K562 (cell line): ENCODE data around the gene FGF5. TPM values are rescaled to one million over a fixed set of nuclear protein-coding genes. Genes with fewer than 3 reads are reported as not detected.

ENCODE experiments used
- ATAC-seq: fragments of 200-7000 bp; cut with Tn5 transposase; 3 replicates; pipeline ENCODE4 v1.9.1; 2020; ENCODE audit warnings: moderate library complexity
- BruUV-seq: library from RNA; stranded (reverse); fragments of 400-500 nt; replicated peaks from 2 replicates; lab custom pipeline; 2021; lab: Mats Ljungman, UMichigan
- CTCF ChIA-PET: fragments of 300-600 bp; formaldehyde crosslinking; extraction: SDS; loops from one replicate; lab custom pipeline; 2021; ENCODE audit warnings: low intra/inter-chr PET ratio; lab: Yijun Ruan, JAX
- POLR2A ChIA-PET: fragments of 300-600, 350-650 bp; sonication (Branson Sonifier 250); formaldehyde crosslinking; extraction: SDS; loops from one replicate; lab custom pipeline; 2021; ENCODE audit warnings: antibody characterized with exemption, inconsistent platforms; lab: Yijun Ruan, JAX
- DNase-seq, 4 experiments: peaks; one replicate each; pipeline versions ENCODE4 v3.0.0 to v3.0.0-alpha.2; 2011 to 2018; ENCODE audit warnings: low spot score in 3 of 4, mixed read lengths in 3 of 4; ENCODE audit errors: extremely low read depth in 1 of 4
- FAIRE-seq: peaks from 2 replicates; lab custom pipeline; 2011; peaks lifted over from hg19 to GRCh38; lab: Jason Lieb, UNC
- H2AFZ ChIP-seq: 2 replicates; pipeline ENCODE4 v1.6.0; 2011; ENCODE audit warnings: low read depth, low read length, control low read depth, inconsistent platforms
- H3K27ac ChIP-seq: fragments of 200-600 bp; 3 replicates; pipeline ENCODE4 v1.8.0; 2011; ENCODE audit warnings: low read depth, mild to moderate bottlenecking, control low read depth, inconsistent platforms, low read length, moderate library complexity, mixed read lengths; ENCODE audit errors: extremely low read depth
- H3K27me3 ChIP-seq, 2 experiments: fragments of 300-600 bp in 1 of 2; 2 replicates in 1 of 2; 3 replicates in 1 of 2; pipeline versions ENCODE4 v1.6.0 to v1.8.0; 2011; ENCODE audit warnings: inconsistent platforms in 2 of 2, low read length in 2 of 2, mild to moderate bottlenecking in 1 of 2, mixed read lengths in 1 of 2, moderate library complexity in 1 of 2; ENCODE audit not compliant: control insufficient read depth in 2 of 2, insufficient read depth in 2 of 2
- H3K36me3 ChIP-seq: fragments of 300-600 bp; 3 replicates; pipeline ENCODE4 v1.8.0; 2011; ENCODE audit warnings: mild to moderate bottlenecking, low read length, inconsistent platforms; ENCODE audit not compliant: control insufficient read depth, insufficient read depth
- H3K4me1 ChIP-seq, 2 experiments: fragments of 200-600 bp in 1 of 2; replicated peaks in 1 of 2; 2 replicates in 1 of 2; 3 replicates in 1 of 2; pipeline versions ENCODE4 v1.5.1 to v1.8.0; 2011; ENCODE audit warnings: inconsistent platforms in 2 of 2, low read length in 2 of 2, mild to moderate bottlenecking in 1 of 2, mixed read lengths in 1 of 2, moderate library complexity in 1 of 2; ENCODE audit not compliant: control insufficient read depth in 2 of 2, insufficient read depth in 2 of 2
- H3K4me2 ChIP-seq: 2 replicates; pipeline ENCODE4 v1.6.1; 2011; ENCODE audit warnings: low read length, control low read depth, inconsistent platforms, mixed read lengths; ENCODE audit not compliant: insufficient read depth
- H3K4me3 ChIP-seq: fragments of 200-600 bp; sonication (generic), shearing (Covaris generic); 2 replicates; pipeline ENCODE4 v1.5.1; 2016; ENCODE audit warnings: control low read depth, inconsistent platforms
- H3K79me2 ChIP-seq: fragments of 200-600 bp; 3 replicates; pipeline ENCODE4 v1.8.0; 2011; ENCODE audit warnings: low read length, inconsistent platforms; ENCODE audit not compliant: control insufficient read depth, insufficient read depth
- H3K9ac ChIP-seq, 2 experiments: 2 replicates each; pipeline versions ENCODE4 v1.6.0 to v1.6.1; 2011; ENCODE audit warnings: low read depth in 2 of 2, low read length in 2 of 2, control low read depth in 1 of 2, inconsistent platforms in 1 of 2, mild to moderate bottlenecking in 1 of 2, mixed read lengths in 1 of 2; ENCODE audit not compliant: insufficient read depth in 1 of 2
- H3K9me1 ChIP-seq: one replicate; pipeline ENCODE4 v1.6.0; 2011; ENCODE audit warnings: inconsistent platforms, mild to moderate bottlenecking, low read length, moderate library complexity; ENCODE audit not compliant: control insufficient read depth, insufficient read depth
- H3K9me3 ChIP-seq: replicated peaks from 2 replicates; pipeline ENCODE4 v1.5.1; 2011; ENCODE audit warnings: low read depth, low read length, inconsistent platforms; ENCODE audit not compliant: control insufficient read depth, insufficient read depth
- H4K20me1 ChIP-seq: replicated peaks from 2 replicates; pipeline ENCODE4 v1.6.1; 2011; ENCODE audit warnings: low read length, inconsistent platforms, mixed read lengths; ENCODE audit not compliant: control insufficient read depth, insufficient read depth
- DACH1 ChIP-seq: fragments of 450-650 bp; IDR thresholded peaks from 2 replicates; pipeline ENCODE4 v1.6.1; 2018; ENCODE audit not compliant: partially characterized antibody
- JUNB ChIP-seq: fragments of 450-650 bp; formaldehyde crosslinking; conservative IDR thresholded peaks from 2 replicates; pipeline ENCODE4 v1.4.0; 2020; ENCODE audit warnings: mild to moderate bottlenecking
- OTX1 ChIP-seq: fragments of 450-650 bp; formaldehyde crosslinking; IDR thresholded peaks from 2 replicates; pipeline ENCODE4 v1.4.0; 2022; ENCODE audit warnings: mild to moderate bottlenecking
- ZMIZ1 ChIP-seq, 2 experiments: fragments of 150-350 bp in 1 of 2; IDR thresholded peaks; 2 replicates each; pipeline ENCODE4 v1.6.1; 2012 to 2016; ENCODE audit warnings: low read depth in 2 of 2, low read length in 2 of 2, mild to moderate bottlenecking in 1 of 2, moderate library complexity in 1 of 2
- ZNF384 ChIP-seq: IDR thresholded peaks from 2 replicates; pipeline ENCODE4 v1.6.1; 2012; ENCODE audit warnings: low read depth, low read length, improper control_type of control experiment
- WGBS: fragments of 100-300 bp; shearing (Covaris generic); methylation state at CpG from one replicate; pipeline ENCODE4 v1.1.6; 2016; ENCODE audit warnings: low coverage, mixed read lengths; ENCODE audit not compliant: insufficient coverage; ENCODE audit errors: missing lambda C conversion rate; 5-methylcytosine and 5-hydroxymethylcytosine counted together
- in situ Hi-C: fragments of 300-500 bp; cut with MboI; formaldehyde crosslinking; loops from 4 replicates; pipeline ENCODE4 v1.15.0; 2018; ENCODE audit warnings: inconsistent platforms, mixed read lengths
- intact Hi-C: fragments of 100-400 bp; cut with micrococcal nuclease; formaldehyde crosslinking; loops from 2 replicates; pipeline ENCODE4 v1.14.2; 2022
- polyA plus RNA-seq, 8 experiments: library from polyadenylated mRNA; depleted of rRNA in 4 of 8; stranded (reverse) in 5 of 8; unstranded in 3 of 8; fragments of >200 nt; fragmentation: Nextera tagmentation in 2 of 8; fragmentation: Illumina TruSeq in 1 of 8; extraction: Ambion mirVana in 2 of 8; extraction: Trizol in 1 of 8; gene quantifications; 2 replicates each; pipeline versions ENCODE4 v1.2.1 to v1.2.3, GENCODE V29; 2011 to 2014; ENCODE audit warnings: inconsistent platforms in 1 of 8, missing spikeins in 1 of 8
- total RNA-seq, 7 experiments: library from RNA; depleted of rRNA in 6 of 7; stranded (reverse); fragments of >200 nt in 6 of 7; fragmentation: Illumina TruSeq in 2 of 7; extraction: Trizol in 2 of 7; gene quantifications; 2 replicates each; pipeline versions ENCODE4 v1.2.1 to v1.2.3, GENCODE V29; 2011 to 2021; ENCODE audit warnings: low replicate concordance in 1 of 7

The FGF5 gene
- total and polyA plus RNA-seq, 9 of the 15 experiments (the other 6 are each of a cell fraction or from before 2014, with no cell fraction given) = 0.38 to 2.7 (median 1.1) TPM

GRCh38 chr4:80279751-80280150 lies 13.3 kb downstream of the FGF5 start:
- ATAC-seq (no peak), DNase-seq (no peak), FAIRE-seq (no peak)
- H3K9me3 ChIP-seq = no peaks in the 10 kb centered on the region
- in situ Hi-C loops = no loop called here
- ChIA-PET CTCF (no interaction called here), POLR2A (interaction anchor here (0.6 to 1.6 kb wide), 2 partner anchors 9 to 377 kb away, joined by 3 to 4 read pairs; no protein-coding TSS in a partner anchor)
- BruUV-seq = no TSS peak
- H3K4me3 ChIP-seq = no peak overlapping the region
- H3K4me1 ChIP-seq = no peaks in the 10 kb centered on the region
- H4K20me1 ChIP-seq = no peaks in the 10 kb centered on the region
- no peak overlapping the region for H3K27ac ChIP-seq
- H2AFZ ChIP-seq = no peak overlapping the region
- 64% methylated on average over 1 of the region's 1 CpG for WGBS
- TF ChIP-seq DACH1 = no peak
- TF ChIP-seq OTX1 (CRISPR knock-in tag) = no peak
- TF ChIP-seq ZNF384 = no peak
- TF ChIP-seq ZMIZ1 (IDR thresholded peaks at IDR 0.05; ENCODE audit: low read depth in 2 of 2, low read length in 2 of 2) = no peak
- TF ChIP-seq JUNB (CRISPR knock-in tag) = no peak
- H3K27me3 ChIP-seq = no peaks in the 10 kb centered on the region
- no peaks in the 10 kb centered on the region for H3K36me3 ChIP-seq
- H3K9me1 ChIP-seq = no peaks in the 10 kb centered on the region
- intact Hi-C loops = no loop called here
- no peak overlapping the region for H3K4me2 ChIP-seq
- H3K79me2 ChIP-seq = no peaks in the 10 kb centered on the region
- no peak overlapping the region; a peak in 1 of 4 replicates for H3K9ac ChIP-seq
